ENCODE results near the gene MYRF. TPM values are rescaled to one million over a fixed set of nuclear protein-coding genes. Genes with fewer than 3 reads are reported as not detected.

Gene MYRF
- total and polyA plus RNA-seq, 2 of the 4 experiments (the other 2 are of a cell fraction), result 1.6 to 10.7 TPM

DNA sequence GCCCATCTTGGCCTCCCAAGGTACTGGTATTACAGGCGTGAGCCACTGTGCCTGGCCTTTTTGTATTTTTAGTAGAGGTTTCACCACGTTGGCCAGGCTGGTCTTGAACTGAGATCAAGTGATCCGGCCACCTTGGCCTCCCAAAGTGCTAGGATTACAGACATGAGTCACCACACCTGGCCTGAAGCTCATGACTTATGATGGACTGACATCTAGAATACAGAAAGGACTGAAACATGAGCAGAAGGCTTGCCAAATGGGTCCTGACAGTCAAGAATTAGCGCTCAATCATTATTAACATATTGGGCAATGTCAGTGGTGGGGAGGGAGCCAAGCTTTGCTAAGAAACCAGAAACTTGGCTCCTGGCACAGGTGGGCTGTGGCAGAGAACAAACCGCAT is 59.4 kb downstream of the MYRF start:
- H2AFZ ChIP-seq (replicated peaks; ENCODE audit: low read length, poor library complexity), result no peak overlapping the region
- no peak for ATAC-seq (ENCODE audit: low read depth)

More for the DNA sequence above, 59.4 kb downstream of the MYRF start:
- Histone ChIP-seq H3K18ac (ENCODE audit: low read depth, low read length) (no peak overlapping the region), H2BK20ac (ENCODE audit: low read depth, low read length) (no peak overlapping the region), H2AK9ac (replicated peaks; ENCODE audit: low read depth, low read length, poor library complexity) (no peak overlapping the region), H3K4me1 (ENCODE audit: control insufficient read depth, insufficient read depth, low read length) (no peaks in the 10 kb centered on the region; the same call in 1 of the 2 replicates), H3K56ac (ENCODE audit: extremely low read depth, insufficient read depth, low read length) (no peak overlapping the region), H3K14ac (replicated peaks; ENCODE audit: low read depth, low read length) (no peak overlapping the region), H3K79me1 (ENCODE audit: low read depth in 1 of 2, low read length in 2 of 2) (peaks cover 7 to 40% of the 10 kb centered on the region in 2 experiments), H3K27ac (ENCODE audit: insufficient read depth, low read length) (no peak overlapping the region), H4K20me1 (ENCODE audit: insufficient read depth, low read length) (no peaks in the 10 kb centered on the region; the same call in 1 of the 2 replicates), H4K91ac (ENCODE audit: insufficient read depth, low read depth, low read length) (no peak overlapping the region), H4K8ac (ENCODE audit: low read depth in 2 of 2, low read length in 2 of 2) (no peak overlapping the region), H3K4ac (ENCODE audit: low read depth, low read length) (no peak overlapping the region), H3K9me3 (ENCODE audit: control insufficient read depth, insufficient read depth, low read length) (no peaks in the 10 kb centered on the region), H3K4me3 (ENCODE audit: insufficient read depth, low read depth, low read length) (no peak overlapping the region), H3K4me2 (ENCODE audit: low read depth, low read length) (no peak overlapping the region), H3K9ac (ENCODE audit: low read depth, low read length) (no peak overlapping the region), H3K36me3 (ENCODE audit: control insufficient read depth, insufficient read depth, low read length) (peaks cover 46% of the 10 kb centered on the region), H2AK5ac (ENCODE audit: low read depth, low read length) (no peak overlapping the region), H2BK120ac (ENCODE audit: low read depth, low read length) (no peak overlapping the region), H2BK15ac (ENCODE audit: low read depth, low read length) (no peak overlapping the region), H4K5ac (ENCODE audit: low read depth, low read length) (no peak overlapping the region), H3K27me3 (ENCODE audit: control insufficient read depth, insufficient read depth, low read length) (no peaks in the 10 kb centered on the region), H2BK5ac (ENCODE audit: low read depth, low read length, poor library complexity, severe bottlenecking) (no peak overlapping the region), H3K9me1 (ENCODE audit: insufficient read depth, low read length) (peaks cover 14% of the 10 kb centered on the region), H3K23ac (ENCODE audit: low read depth, low read length) (no peak overlapping the region)
- TF ChIP-seq MAZ (IDR thresholded peaks at IDR 0.05; ENCODE audit: borderline replicate concordance, low read depth, low read length), result no peak
- TF ChIP-seq RAD21 (IDR thresholded peaks at IDR 0.05; ENCODE audit: low read length), result no peak
- no peak for TF ChIP-seq CEBPB (IDR thresholded peaks at IDR 0.05; ENCODE audit: low read depth, low read length)
- POLR2A ChIA-PET (ENCODE audit: unreplicated experiment), result no interaction called here
- no peak for DNase-seq
- in situ Hi-C loops (cut with MboI; ENCODE audit: low sequenced_read_pairs), result no loop called here
- WGBS, 2 experiments (ENCODE audit: extremely low coverage in 2 of 2, insufficient read length in 1 of 2), result 100% methylated on average over 2 of the region's 5 CpGs; no CpG with 5 or more reads in 1 of the 2 experiments
- intact Hi-C loops (cut with micrococcal nuclease), result no loop called here
- CTCF ChIA-PET, result no interaction called here
- no TSS peak for BruUV-seq (replicated peaks)
- dilution Hi-C loops (cut with HindIII; ENCODE audit: low sequenced_read_pairs, unreplicated experiment), result no loop called here
